Nephron progenitor cell (in vitro differentiated cells): ENCODE measurements around the gene ERC2.

Experiments used
- DNase-seq: peaks from one replicate; pipeline ENCODE4 v3.0.0; 2021
- H3K27ac Mint-ChIP-seq: 2 replicates; pipeline ENCODE4 v1.8.0; 2021; ENCODE audit warnings: mild to moderate bottlenecking, moderate library complexity, mixed read lengths
- H3K27me3 Mint-ChIP-seq: 2 replicates; pipeline ENCODE4 v1.8.0; 2021; ENCODE audit warnings: mild to moderate bottlenecking, low read depth, mixed read lengths; ENCODE audit not compliant: poor library complexity
- H3K36me3 Mint-ChIP-seq: 2 replicates; pipeline ENCODE4 v1.8.0; 2021; ENCODE audit warnings: low read depth, mixed read lengths
- H3K4me1 Mint-ChIP-seq: 2 replicates; pipeline ENCODE4 v1.8.0; 2021; ENCODE audit warnings: mixed read lengths
- H3K4me3 Mint-ChIP-seq: 2 replicates; pipeline ENCODE4 v1.8.0; 2021; ENCODE audit warnings: mild to moderate bottlenecking, moderate library complexity, mixed read lengths
- H3K9me3 Mint-ChIP-seq: 2 replicates; pipeline ENCODE4 v1.8.0; 2021; ENCODE audit warnings: mild to moderate bottlenecking, moderate library complexity, mixed read lengths
- CTCF ChIP-seq: fragments of 200-600 bp; sonication (generic); IDR thresholded peaks from 2 replicates; pipeline ENCODE4 v1.5.0; 2021; ENCODE audit warnings: antibody characterized with exemption

ERC2 gene

GRCh38 chr3:55770077-55770476, 698.2 kb downstream of the ERC2 start:
- Mint-ChIP-seq H3K27ac (no peak overlapping the region), H3K4me1 (peaks cover 31% of the 10 kb centered on the region)

GRCh38 chr3:55766753-55767152, 701.5 kb downstream of the ERC2 start:
- H3K27ac Mint-ChIP-seq, result no peak overlapping the region

More at GRCh38 chr3:55770077-55770476, 698.2 kb downstream of the ERC2 start:
- Mint-ChIP-seq H3K4me3 (no peak overlapping the region), H3K27me3 (no peaks in the 10 kb centered on the region), H3K9me3 (peaks cover 6% of the 10 kb centered on the region), H3K36me3 (no peaks in the 10 kb centered on the region)
- no peak for DNase-seq
- no peak for TF ChIP-seq CTCF

GRCh38 chr3:55765906-55766701, 702.2 kb downstream of the ERC2 start:
- DNase-seq, result no peak
- no peaks in the 10 kb centered on the region for H3K27me3 Mint-ChIP-seq
- H3K4me3 Mint-ChIP-seq, result no peak overlapping the region
- no peaks in the 10 kb centered on the region for H3K36me3 Mint-ChIP-seq
- TF ChIP-seq CTCF, result no peak
- H3K4me1 Mint-ChIP-seq, result peaks cover 19% of the 10 kb centered on the region
- peaks cover 6% of the 10 kb centered on the region for H3K9me3 Mint-ChIP-seq
- no peak overlapping the region for H3K27ac Mint-ChIP-seq

More at GRCh38 chr3:55766753-55767152, 701.5 kb downstream of the ERC2 start:
- H3K9me3 Mint-ChIP-seq, result peaks cover 6% of the 10 kb centered on the region
- no peaks in the 10 kb centered on the region for H3K36me3 Mint-ChIP-seq
- peaks cover 19% of the 10 kb centered on the region for H3K4me1 Mint-ChIP-seq
- no peaks in the 10 kb centered on the region for H3K27me3 Mint-ChIP-seq
- H3K4me3 Mint-ChIP-seq, result no peak overlapping the region
- no peak for DNase-seq
- no peak for TF ChIP-seq CTCF

GRCh38 chr3:55765398-55765797, 702.9 kb downstream of the ERC2 start:
- no peak for DNase-seq
- Mint-ChIP-seq H3K4me3 (no peak overlapping the region), H3K36me3 (no peaks in the 10 kb centered on the region), H3K27ac (no peak overlapping the region), H3K4me1 (peaks cover 21% of the 10 kb centered on the region), H3K27me3 (no peaks in the 10 kb centered on the region), H3K9me3 (peaks cover 6% of the 10 kb centered on the region)
- TF ChIP-seq CTCF, result no peak

GRCh38 chr3:55756976-55757375, 711.3 kb downstream of the ERC2 start:
- peaks cover 57% of the 10 kb centered on the region for H3K4me1 Mint-ChIP-seq
- H3K36me3 Mint-ChIP-seq, result no peaks in the 10 kb centered on the region
- DNase-seq, result no peak
- H3K9me3 Mint-ChIP-seq, result no peaks in the 10 kb centered on the region
- no peak overlapping the region for H3K27ac Mint-ChIP-seq
- H3K4me3 Mint-ChIP-seq, result no peak overlapping the region
- H3K27me3 Mint-ChIP-seq, result no peaks in the 10 kb centered on the region
- TF ChIP-seq CTCF, result no peak
